ENCODE measurements around the gene DISP3. TPM values are rescaled to one million over a fixed set of nuclear protein-coding genes. Genes with fewer than 3 reads are reported as not detected.

DISP3 gene
- total RNA-seq, 1 donor from 2014 or later = not detected

- TF ChIP-seq CTCF (IDR thresholded peaks at IDR 0.05; ENCODE audit: insufficient read depth, low read length, severe bottlenecking) = no peak
- H3K4me3 ChIP-seq (ENCODE audit: low read depth, low read length) = no peak overlapping the region
- no peak for FAIRE-seq
- H3K36me3 ChIP-seq (ENCODE audit: control insufficient read depth, insufficient read depth, low read length) = no peaks in the 10 kb centered on the region
- peaks cover 10% of the 10 kb centered on the region for H3K27me3 ChIP-seq (ENCODE audit: control insufficient read depth, insufficient read depth, low read length)
- no peak for DNase-seq (ENCODE audit: low read depth)
Observed at GRCh38 chr1:11450310-11450709, 28.6 kb upstream of the DISP3 start.

- TF ChIP-seq CTCF (IDR thresholded peaks at IDR 0.05; ENCODE audit: insufficient read depth, low read length, severe bottlenecking) = no peak
- FAIRE-seq (no peak), DNase-seq (ENCODE audit: low read depth) (no peak)
- Histone ChIP-seq H3K27me3 (ENCODE audit: control insufficient read depth, insufficient read depth, low read length) (peaks cover 9% of the 10 kb centered on the region), H3K36me3 (ENCODE audit: control insufficient read depth, insufficient read depth, low read length) (no peaks in the 10 kb centered on the region), H3K4me3 (ENCODE audit: low read depth, low read length) (no peak overlapping the region)
Observed at GRCh38 chr1:11453742-11454491, 25.0 kb upstream of the DISP3 start.

GRCh38 chr1:11455967-11456570 lies 22.9 kb upstream of the DISP3 start:
- DNase-seq (ENCODE audit: low read depth) = no peak
- Histone ChIP-seq H3K27me3 (ENCODE audit: control insufficient read depth, insufficient read depth, low read length) (peaks cover 9% of the 10 kb centered on the region), H3K4me3 (ENCODE audit: low read depth, low read length) (no peak overlapping the region), H3K36me3 (ENCODE audit: control insufficient read depth, insufficient read depth, low read length) (no peaks in the 10 kb centered on the region)
- FAIRE-seq = no peak
- TF ChIP-seq CTCF (IDR thresholded peaks at IDR 0.05; ENCODE audit: insufficient read depth, low read length, severe bottlenecking) = no peak

- no peak overlapping the region for H3K4me3 ChIP-seq (ENCODE audit: low read depth, low read length)
- FAIRE-seq = peak; percentile 36
- no peak for TF ChIP-seq CTCF (IDR thresholded peaks at IDR 0.05; ENCODE audit: insufficient read depth, low read length, severe bottlenecking)
- no peaks in the 10 kb centered on the region for H3K36me3 ChIP-seq (ENCODE audit: control insufficient read depth, insufficient read depth, low read length)
- no peak for DNase-seq (ENCODE audit: low read depth)
- H3K27me3 ChIP-seq (ENCODE audit: control insufficient read depth, insufficient read depth, low read length) = peaks cover 9% of the 10 kb centered on the region
Observed at GRCh38 chr1:11456965-11457364, 22.0 kb upstream of the DISP3 start.

- Histone ChIP-seq H3K36me3 (ENCODE audit: control insufficient read depth, insufficient read depth, low read length) (no peaks in the 10 kb centered on the region), H3K27me3 (ENCODE audit: control insufficient read depth, insufficient read depth, low read length) (peaks cover 10% of the 10 kb centered on the region), H3K4me3 (ENCODE audit: low read depth, low read length) (no peak overlapping the region)
- FAIRE-seq = no peak
- TF ChIP-seq CTCF (IDR thresholded peaks at IDR 0.05; ENCODE audit: insufficient read depth, low read length, severe bottlenecking) = no peak
- DNase-seq (ENCODE audit: low read depth) = no peak
Observed at GRCh38 chr1:11458811-11459275, 20.1 kb upstream of the DISP3 start.

All from bronchial epithelial cell (primary cell).